Kidney glomerular epithelial cell (primary cell): ENCODE measurements around the gene OLIG3.

Source experiments
- DNase-seq: peaks from one replicate; lab custom pipeline; 2025; lab: John Stamatoyannopoulos, UW

OLIG3 gene

GRCh38 chr6:137471497-137471896 is 22.7 kb downstream of the OLIG3 start:
- no peak for DNase-seq

- DNase-seq, result no peak
Measured at GRCh38 chr6:137467211-137467610, 27.0 kb downstream of the OLIG3 start.

- DNase-seq, result no peak
Measured at GRCh38 chr6:137465378-137466009, 28.7 kb downstream of the OLIG3 start.

- no peak for DNase-seq
Measured at GRCh38 chr6:137452333-137452894, 41.8 kb downstream of the OLIG3 start.

- no peak for DNase-seq
Measured at GRCh38 chr6:137443901-137444300, 50.3 kb downstream of the OLIG3 start.
